Caco-2 (cell line): ENCODE data around the gene CDKAL1. TPM values are rescaled to one million over a fixed set of nuclear protein-coding genes. Genes with fewer than 3 reads are reported as not detected.

Experiments used
- BruUV-seq: library from RNA; stranded (reverse); fragments of 400-500 nt; replicated peaks from 2 replicates; lab custom pipeline; 2021; lab: Mats Ljungman, UMichigan
- CTCF ChIA-PET: fragments of 300-600 bp; sonication (Branson Sonifier 250); formaldehyde crosslinking; loops from one replicate; lab custom pipeline; 2022; ENCODE audit warnings: antibody characterized with exemption; lab: Charles Lee
- POLR2A ChIA-PET: fragments of 300-600 bp; sonication (Branson Sonifier 250); formaldehyde crosslinking; loops from one replicate; lab custom pipeline; 2022; ENCODE audit warnings: antibody characterized with exemption; lab: Charles Lee
- DNase-seq, 2 experiments: peaks; one replicate each; pipeline versions ENCODE4 v3.0.0 to v3.0.0-alpha.2; 2020 to 2022
- H3K27me3 ChIP-seq: replicated peaks from 2 replicates; pipeline ENCODE4 v1.6.0; 2011; ENCODE audit warnings: low read length; ENCODE audit not compliant: control insufficient read depth, insufficient read depth
- H3K36me3 ChIP-seq: 2 replicates; pipeline ENCODE4 v1.5.1; 2011; ENCODE audit warnings: low read length; ENCODE audit not compliant: control insufficient read depth, insufficient read depth
- H3K4me1 ChIP-seq: fragments of 250-450 bp; sonication (Bioruptor Pico); 2 replicates; pipeline ENCODE4 v1.5.1; 2020; ENCODE audit warnings: mild to moderate bottlenecking
- H3K4me3 ChIP-seq: 2 replicates; pipeline ENCODE4 v1.5.1; 2011; ENCODE audit warnings: low read depth, mild to moderate bottlenecking, control low read depth, low read length
- H3K9me3 ChIP-seq: fragments of 250-450 bp; sonication (Bioruptor Pico); 2 replicates; pipeline ENCODE4 v1.5.1; 2020; ENCODE audit warnings: mild to moderate bottlenecking, moderate library complexity
- H3K27ac Mint-ChIP-seq: one replicate; pipeline ENCODE4 v1.8.0; 2022; ENCODE audit warnings: mixed read lengths; ENCODE audit not compliant: unreplicated experiment
- H3K27me3 Mint-ChIP-seq: one replicate; pipeline ENCODE4 v1.8.0; 2022; ENCODE audit warnings: mixed read lengths; ENCODE audit not compliant: insufficient read depth, unreplicated experiment
- H3K36me3 Mint-ChIP-seq: one replicate; pipeline ENCODE4 v1.8.0; 2022; ENCODE audit warnings: mild to moderate bottlenecking, mixed read lengths; ENCODE audit not compliant: insufficient read depth, unreplicated experiment
- H3K4me1 Mint-ChIP-seq: one replicate; pipeline ENCODE4 v1.8.0; 2022; ENCODE audit warnings: low read depth, mixed read lengths; ENCODE audit not compliant: unreplicated experiment
- H3K4me3 Mint-ChIP-seq: one replicate; pipeline ENCODE4 v1.8.0; 2022; ENCODE audit warnings: mild to moderate bottlenecking, moderate library complexity, mixed read lengths; ENCODE audit not compliant: unreplicated experiment
- H3K9me3 Mint-ChIP-seq: one replicate; pipeline ENCODE4 v1.8.0; 2022; ENCODE audit warnings: mixed read lengths; ENCODE audit not compliant: unreplicated experiment
- intact Hi-C: fragments of 100-400 bp; cut with micrococcal nuclease; formaldehyde crosslinking; loops from one replicate; pipeline ENCODE4 v1.10.0; 2022; ENCODE audit not compliant: unreplicated experiment
- total RNA-seq: library from RNA; stranded (reverse); gene quantifications from 2 replicates; pipeline ENCODE4 v1.2.3, GENCODE V29; 2022
- TF ChIP-seq, protein P1 (sequence below), 2 experiments: fragments of 200-600 bp in 1 of 2; IDR thresholded peaks; 1 replicate in 1 of 2; 2 replicates in 1 of 2; pipeline versions ENCODE4 v1.5.1 to v1.8.0; 2011 to 2022; ENCODE audit warnings: antibody characterized with exemption in 1 of 2, control low read depth in 1 of 2, inconsistent platforms in 1 of 2, low read depth in 1 of 2, low read length in 1 of 2, mild to moderate bottlenecking in 1 of 2, moderate library complexity in 1 of 2; ENCODE audit not compliant: insufficient read depth in 1 of 2, severe bottlenecking in 1 of 2, unreplicated experiment in 1 of 2

The CDKAL1 gene
- total RNA-seq, 1 experiment from 2014 or later = 18.7 TPM

DNA sequence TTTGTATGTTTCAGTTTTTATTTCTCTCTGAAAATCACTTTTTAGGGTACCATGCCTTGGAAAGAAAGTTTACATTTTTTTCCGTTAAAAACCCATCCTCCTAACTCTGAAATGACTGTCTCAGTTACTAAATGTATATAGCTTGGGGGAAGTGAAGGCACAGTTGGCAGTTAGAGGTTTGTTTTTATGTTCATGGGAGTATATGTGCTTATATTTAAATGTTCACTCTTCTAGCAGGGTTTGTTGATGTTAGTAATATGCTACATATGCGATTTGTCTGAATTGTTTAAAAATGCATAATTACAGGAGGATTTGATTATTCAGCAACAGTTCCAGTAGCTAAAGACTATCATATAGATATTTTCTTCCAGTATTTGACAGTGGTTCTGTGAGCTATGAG, 31.1 kb downstream of the CDKAL1 start:
- TF ChIP-seq, protein P1, sequence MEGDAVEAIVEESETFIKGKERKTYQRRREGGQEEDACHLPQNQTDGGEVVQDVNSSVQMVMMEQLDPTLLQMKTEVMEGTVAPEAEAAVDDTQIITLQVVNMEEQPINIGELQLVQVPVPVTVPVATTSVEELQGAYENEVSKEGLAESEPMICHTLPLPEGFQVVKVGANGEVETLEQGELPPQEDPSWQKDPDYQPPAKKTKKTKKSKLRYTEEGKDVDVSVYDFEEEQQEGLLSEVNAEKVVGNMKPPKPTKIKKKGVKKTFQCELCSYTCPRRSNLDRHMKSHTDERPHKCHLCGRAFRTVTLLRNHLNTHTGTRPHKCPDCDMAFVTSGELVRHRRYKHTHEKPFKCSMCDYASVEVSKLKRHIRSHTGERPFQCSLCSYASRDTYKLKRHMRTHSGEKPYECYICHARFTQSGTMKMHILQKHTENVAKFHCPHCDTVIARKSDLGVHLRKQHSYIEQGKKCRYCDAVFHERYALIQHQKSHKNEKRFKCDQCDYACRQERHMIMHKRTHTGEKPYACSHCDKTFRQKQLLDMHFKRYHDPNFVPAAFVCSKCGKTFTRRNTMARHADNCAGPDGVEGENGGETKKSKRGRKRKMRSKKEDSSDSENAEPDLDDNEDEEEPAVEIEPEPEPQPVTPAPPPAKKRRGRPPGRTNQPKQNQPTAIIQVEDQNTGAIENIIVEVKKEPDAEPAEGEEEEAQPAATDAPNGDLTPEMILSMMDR (IDR thresholded peaks at IDR 0.05; ENCODE audit: insufficient read depth in 1 of 2, low read depth in 1 of 2, low read length in 1 of 2, severe bottlenecking in 1 of 2, unreplicated experiment in 1 of 2) = no peak
- BruUV-seq = no TSS peak
- Mint-ChIP-seq H3K4me1 (no peaks in the 10 kb centered on the region), H3K27ac (no peak overlapping the region), H3K9me3 (peaks cover 9% of the 10 kb centered on the region), H3K36me3 (peaks cover 15% of the 10 kb centered on the region), H3K27me3 (no peaks in the 10 kb centered on the region), H3K4me3 (no peak overlapping the region)
- POLR2A ChIA-PET = no interaction called here
- Histone ChIP-seq H3K4me1 (no peaks in the 10 kb centered on the region), H3K4me3 (no peak overlapping the region), H3K36me3 (no peaks in the 10 kb centered on the region), H3K9me3 (no peaks in the 10 kb centered on the region), H3K27me3 (no peaks in the 10 kb centered on the region)
- intact Hi-C loops = loop anchor here (10.0 kb wide), 1 partner anchor 309 kb away; no protein-coding TSS in a partner anchor
- CTCF ChIA-PET = interaction anchor here (0.8 kb wide), 1 partner anchor 342 kb away, joined by 3 read pairs; no protein-coding TSS in a partner anchor
- DNase-seq = no peak

- H3K9me3 ChIP-seq = no peaks in the 10 kb centered on the region
- no peaks in the 10 kb centered on the region for H3K36me3 ChIP-seq
- H3K4me3 ChIP-seq = no peak overlapping the region
- no TSS peak for BruUV-seq
- Mint-ChIP-seq H3K9me3 (peaks cover 9% of the 10 kb centered on the region), H3K36me3 (peaks cover 15% of the 10 kb centered on the region), H3K4me3 (no peak overlapping the region), H3K27ac (no peak overlapping the region), H3K4me1 (no peaks in the 10 kb centered on the region), H3K27me3 (no peaks in the 10 kb centered on the region)
- H3K4me1 ChIP-seq = no peaks in the 10 kb centered on the region
- TF ChIP-seq, protein P1 (IDR thresholded peaks at IDR 0.05; ENCODE audit: insufficient read depth in 1 of 2, low read depth in 1 of 2, low read length in 1 of 2, severe bottlenecking in 1 of 2, unreplicated experiment in 1 of 2) = no peak
- CTCF ChIA-PET = no interaction called here
- no peaks in the 10 kb centered on the region for H3K27me3 ChIP-seq
- POLR2A ChIA-PET = no interaction called here
- DNase-seq = no peak
- intact Hi-C loops = loop anchor here (10.0 kb wide), 1 partner anchor 309 kb away; no protein-coding TSS in a partner anchor
These were observed 31.9 kb downstream of the CDKAL1 start for GRCh38 chr6:20566109-20566508.

DNA sequence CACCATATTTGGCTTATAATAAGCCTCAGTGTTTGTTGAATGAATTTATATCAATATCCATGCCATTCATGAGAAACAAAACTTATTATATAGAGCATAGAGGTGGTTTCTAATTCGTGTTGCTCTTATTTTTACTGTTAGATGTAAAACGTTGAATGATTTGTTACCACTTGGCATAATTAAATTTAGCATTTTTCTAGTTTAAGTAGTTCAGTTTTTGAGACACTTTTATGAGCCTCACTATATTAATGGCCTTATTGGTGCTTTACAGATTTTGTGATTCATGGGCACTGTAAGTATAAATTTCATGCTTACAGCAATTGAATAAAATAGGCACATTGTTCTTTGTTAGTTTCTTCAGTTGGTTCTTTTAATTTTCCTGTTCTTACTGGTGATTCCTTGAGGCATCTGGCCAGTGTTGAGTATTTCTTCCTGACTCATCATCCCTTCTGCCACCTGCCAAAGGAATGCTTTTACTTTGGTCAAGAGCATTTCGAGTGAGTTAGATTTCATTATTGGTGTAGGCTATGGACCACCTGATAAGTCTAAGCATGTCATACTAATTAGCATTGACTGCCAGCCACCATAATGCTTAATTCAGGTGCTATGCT, 34.8 kb downstream of the CDKAL1 start:
- no peaks in the 10 kb centered on the region for H3K4me1 Mint-ChIP-seq

More for the DNA sequence above, 34.8 kb downstream of the CDKAL1 start:
- no peak overlapping the region for H3K27ac Mint-ChIP-seq
- TF ChIP-seq, protein P1 (IDR thresholded peaks at IDR 0.05; ENCODE audit: insufficient read depth in 1 of 2, low read depth in 1 of 2, low read length in 1 of 2, severe bottlenecking in 1 of 2, unreplicated experiment in 1 of 2) = no peak
- no peak for DNase-seq
- Histone ChIP-seq H3K9me3 (no peaks in the 10 kb centered on the region), H3K4me3 (no peak overlapping the region), H3K4me1 (no peaks in the 10 kb centered on the region; the same call in none of the 2 replicates), H3K36me3 (no peaks in the 10 kb centered on the region), H3K27me3 (no peaks in the 10 kb centered on the region)
- H3K36me3 Mint-ChIP-seq = peaks cover 15% of the 10 kb centered on the region
- intact Hi-C loops = loop anchor here (10.0 kb wide), 1 partner anchor 306 kb away; no protein-coding TSS in a partner anchor
- BruUV-seq = no TSS peak
- CTCF ChIA-PET = no interaction called here
- POLR2A ChIA-PET = no interaction called here
- no peak overlapping the region for H3K4me3 Mint-ChIP-seq
- H3K27me3 Mint-ChIP-seq = no peaks in the 10 kb centered on the region
- peaks cover 9% of the 10 kb centered on the region for H3K9me3 Mint-ChIP-seq
